IMR-90 (cell line): ENCODE results near the gene KRTAP2-1. TPM values are rescaled to one million over a fixed set of nuclear protein-coding genes. Genes with fewer than 3 reads are reported as not detected.

Source experiments
- ATAC-seq: fragments of 200-7000 bp; cut with Tn5 transposase; 2 replicates; pipeline ENCODE4 v1.9.1; 2020; ENCODE audit warnings: low read depth, mild to moderate bottlenecking, moderate library complexity
- BruUV-seq: library from RNA; stranded (reverse); fragments of 400-500 nt; replicated peaks from 2 replicates; lab custom pipeline; 2021; lab: Mats Ljungman, UMichigan
- CTCF ChIA-PET: fragments of 300-600 bp; formaldehyde crosslinking; extraction: SDS; loops from one replicate; lab custom pipeline; 2021; ENCODE audit warnings: antibody characterized with exemption; lab: Yijun Ruan, JAX
- POLR2A ChIA-PET: fragments of 300-600 bp; sonication (Branson Sonifier 250); formaldehyde crosslinking; loops from one replicate; lab custom pipeline; 2022; ENCODE audit warnings: antibody characterized with exemption; ENCODE audit not compliant: unreplicated experiment; lab: Charles Lee
- DNase-seq: peaks from one replicate; pipeline ENCODE4 v3.0.0; 2013
- H2AFZ ChIP-seq: replicated peaks from 2 replicates; pipeline ENCODE3; 2013; ENCODE audit warnings: low read length, mild to moderate bottlenecking; ENCODE audit not compliant: poor library complexity
- H2AK5ac ChIP-seq: 2 replicates; pipeline ENCODE4 v1.6.1; 2013; ENCODE audit warnings: low read depth, low read length, inconsistent platforms
- H2AK9ac ChIP-seq: replicated peaks from 2 replicates; pipeline ENCODE3; 2013; ENCODE audit warnings: mild to moderate bottlenecking, low read depth, low read length, moderate library complexity; ENCODE audit not compliant: poor library complexity
- H2BK120ac ChIP-seq: 2 replicates; pipeline ENCODE4 v1.6.1; 2013; ENCODE audit warnings: low read depth, low read length, inconsistent platforms
- H2BK15ac ChIP-seq: 3 replicates; pipeline ENCODE4 v1.6.1; 2013; ENCODE audit warnings: low read depth, low read length, inconsistent platforms
- H2BK20ac ChIP-seq: 2 replicates; pipeline ENCODE4 v1.6.1; 2013; ENCODE audit warnings: low read depth, mild to moderate bottlenecking, inconsistent platforms, low read length, moderate library complexity
- H2BK5ac ChIP-seq: 2 replicates; pipeline ENCODE4 v1.6.1; 2013; ENCODE audit warnings: mild to moderate bottlenecking, low read depth, low read length, inconsistent platforms; ENCODE audit not compliant: poor library complexity, severe bottlenecking
- H3K14ac ChIP-seq: replicated peaks from 2 replicates; pipeline ENCODE4 v1.6.1; 2013; ENCODE audit warnings: low read depth, low read length, inconsistent platforms
- H3K18ac ChIP-seq: 2 replicates; pipeline ENCODE4 v1.6.1; 2013; ENCODE audit warnings: low read depth, low read length, control low read depth
- H3K23ac ChIP-seq: 2 replicates; pipeline ENCODE4 v1.6.1; 2013; ENCODE audit warnings: low read depth, low read length, inconsistent platforms
- H3K27ac ChIP-seq: 2 replicates; pipeline ENCODE4 v1.5.1; 2013; ENCODE audit warnings: mild to moderate bottlenecking, control low read depth, low read length; ENCODE audit not compliant: insufficient read depth
- H3K27me3 ChIP-seq: 2 replicates; pipeline ENCODE4 v1.6.1; 2013; ENCODE audit warnings: low read length; ENCODE audit not compliant: control insufficient read depth, insufficient read depth
- H3K36me3 ChIP-seq: 2 replicates; pipeline ENCODE4 v1.6.1; 2013; ENCODE audit warnings: low read length, mixed read lengths; ENCODE audit not compliant: control insufficient read depth, insufficient read depth
- H3K4ac ChIP-seq: 2 replicates; pipeline ENCODE4 v1.6.1; 2013; ENCODE audit warnings: low read depth, low read length, inconsistent platforms
- H3K4me1 ChIP-seq: 2 replicates; pipeline ENCODE4 v1.6.1; 2013; ENCODE audit warnings: low read length, mixed read lengths; ENCODE audit not compliant: control insufficient read depth, insufficient read depth
- H3K4me2 ChIP-seq: 2 replicates; pipeline ENCODE4 v1.6.1; 2013; ENCODE audit warnings: low read depth, mild to moderate bottlenecking, control low read depth, low read length, moderate library complexity
- H3K4me3 ChIP-seq: 2 replicates; pipeline ENCODE4 v1.5.1; 2013; ENCODE audit warnings: low read depth, mild to moderate bottlenecking, control low read depth, low read length, moderate library complexity; ENCODE audit not compliant: insufficient read depth
- H3K56ac ChIP-seq: 2 replicates; pipeline ENCODE4 v1.6.1; 2013; ENCODE audit warnings: low read length, inconsistent platforms; ENCODE audit not compliant: insufficient read depth; ENCODE audit errors: extremely low read depth
- H3K79me1 ChIP-seq, 2 experiments: 2 replicates each; pipeline ENCODE4 v1.6.1; 2013; ENCODE audit warnings: low read length in 2 of 2, inconsistent platforms in 1 of 2, low read depth in 1 of 2
- H3K9ac ChIP-seq: 2 replicates; pipeline ENCODE4 v1.6.1; 2013; ENCODE audit warnings: low read depth, low read length, control low read depth
- H3K9me1 ChIP-seq: 2 replicates; pipeline ENCODE4 v1.6.1; 2013; ENCODE audit warnings: low read length, inconsistent platforms; ENCODE audit not compliant: insufficient read depth
- H3K9me3 ChIP-seq: 2 replicates; pipeline ENCODE4 v1.6.1; 2013; ENCODE audit warnings: low read length; ENCODE audit not compliant: control insufficient read depth, insufficient read depth
- H4K20me1 ChIP-seq: 2 replicates; pipeline ENCODE4 v1.6.1; 2013; ENCODE audit warnings: low read length, inconsistent platforms; ENCODE audit not compliant: insufficient read depth
- H4K5ac ChIP-seq: 2 replicates; pipeline ENCODE4 v1.6.1; 2013; ENCODE audit warnings: mild to moderate bottlenecking, low read depth, low read length, control low read depth
- H4K8ac ChIP-seq, 2 experiments: 2 replicates each; pipeline ENCODE4 v1.6.1; 2013; ENCODE audit warnings: low read depth in 2 of 2, low read length in 2 of 2, control low read depth in 1 of 2, inconsistent platforms in 1 of 2
- H4K91ac ChIP-seq: 2 replicates; pipeline ENCODE4 v1.6.1; 2013; ENCODE audit warnings: low read depth, low read length, inconsistent platforms; ENCODE audit not compliant: insufficient read depth
- BHLHE40 ChIP-seq: fragments of 150-350 bp; IDR thresholded peaks from 2 replicates; pipeline ENCODE4 v1.6.1; 2016; ENCODE audit warnings: mild to moderate bottlenecking, low read depth, low read length
- CEBPB ChIP-seq: IDR thresholded peaks from 2 replicates; pipeline ENCODE4 v1.6.1; 2012; ENCODE audit warnings: low read depth, low read length, improper control_type of control experiment
- CHD1 ChIP-seq: IDR thresholded peaks from 2 replicates; pipeline ENCODE4 v1.6.1; 2012; ENCODE audit warnings: low read depth, low read length, improper control_type of control experiment
- ELK1 ChIP-seq: fragments of 150-350 bp; IDR thresholded peaks from 2 replicates; pipeline ENCODE4 v1.6.1; 2016; ENCODE audit warnings: low read depth, mild to moderate bottlenecking, low read length, moderate library complexity, borderline replicate concordance
- FOS ChIP-seq: fragments of 150-350 bp; IDR thresholded peaks from 2 replicates; pipeline ENCODE4 v1.6.1; 2016; ENCODE audit warnings: low read depth, low read length
- MAFK ChIP-seq: IDR thresholded peaks from 2 replicates; pipeline ENCODE4 v1.6.1; 2012; ENCODE audit warnings: low read depth, low read length, improper control_type of control experiment
- MAZ ChIP-seq: IDR thresholded peaks from 2 replicates; pipeline ENCODE4 v1.6.1; 2012; ENCODE audit warnings: low read depth, mild to moderate bottlenecking, low read length, improper control_type of control experiment, moderate library complexity, borderline replicate concordance
- MXI1 ChIP-seq: IDR thresholded peaks from 2 replicates; pipeline ENCODE4 v1.6.1; 2012; ENCODE audit warnings: low read depth, mild to moderate bottlenecking, low read length, moderate library complexity, borderline replicate concordance
- NFE2L2 ChIP-seq: fragments of 150-350 bp; IDR thresholded peaks from 2 replicates; pipeline ENCODE4 v1.6.1; 2016; ENCODE audit warnings: low read depth, mild to moderate bottlenecking, low read length
- POLR2A ChIP-seq: IDR thresholded peaks from 2 replicates; pipeline ENCODE4 v1.6.1; 2012; ENCODE audit warnings: mild to moderate bottlenecking, low read depth, low read length
- RAD21 ChIP-seq: IDR thresholded peaks from 2 replicates; pipeline ENCODE4 v1.6.1; 2012; ENCODE audit warnings: low read length, improper control_type of control experiment
- RCOR1 ChIP-seq: IDR thresholded peaks from 2 replicates; pipeline ENCODE4 v1.6.1; 2012; ENCODE audit warnings: mild to moderate bottlenecking, low read length, improper control_type of control experiment; ENCODE audit not compliant: insufficient replicate concordance
- RFX5 ChIP-seq: IDR thresholded peaks from 2 replicates; pipeline ENCODE4 v1.8.0; 2012; ENCODE audit warnings: low read depth, mild to moderate bottlenecking, low read length, moderate library complexity
- SMC3 ChIP-seq: fragments of 150-350 bp; IDR thresholded peaks from 2 replicates; pipeline ENCODE4 v1.6.1; 2016; ENCODE audit warnings: low read depth, mild to moderate bottlenecking, antibody characterized with exemption, low read length, moderate library complexity
- WGBS, 2 experiments: methylation state at CpG; one replicate each; pipeline versions ENCODE4 v1.1.5 to v1.1.7; 2013; ENCODE audit warnings: missing lambda C conversion rate in 2 of 2; ENCODE audit not compliant: insufficient read length in 1 of 2; ENCODE audit errors: extremely low coverage in 2 of 2; 5-methylcytosine and 5-hydroxymethylcytosine counted together
- dilution Hi-C: fragments of 300-500 bp; cut with HindIII; formaldehyde crosslinking; loops from one replicate; pipeline ENCODE4 v1.14.3; 2018; ENCODE audit warnings: low sequenced_read_pairs; ENCODE audit not compliant: unreplicated experiment
- in situ Hi-C: fragments of 300-500 bp; cut with MboI; formaldehyde crosslinking; loops from 3 replicates; pipeline ENCODE4 v1.14.3; 2019; ENCODE audit warnings: low sequenced_read_pairs, inconsistent platforms, mixed read lengths
- intact Hi-C: fragments of 100-400 bp; cut with micrococcal nuclease; formaldehyde crosslinking; loops from 2 replicates; pipeline ENCODE4 v1.10.0; 2022
- polyA plus RNA-seq, 3 experiments: library from polyadenylated mRNA; depleted of rRNA; stranded (reverse); fragments of >200 nt; gene quantifications; 2 replicates each; pipeline ENCODE4 v1.2.3, GENCODE V29; 2012; ENCODE audit warnings: low replicate concordance in 1 of 3
- total RNA-seq: library from RNA; depleted of rRNA; stranded (reverse); fragments of >200 nt; gene quantifications from 2 replicates; pipeline ENCODE4 v1.2.3, GENCODE V29; 2012
- TF ChIP-seq, protein P1 (sequence below): fragments of 150-350 bp; IDR thresholded peaks from 2 replicates; pipeline ENCODE4 v1.6.1; 2017; ENCODE audit warnings: mild to moderate bottlenecking, antibody characterized with exemption, low read length, low read depth
- TF ChIP-seq, protein P2 (sequence below): conservative IDR thresholded peaks from 2 replicates; pipeline ENCODE4 v1.5.1; 2012; ENCODE audit warnings: mild to moderate bottlenecking, low read depth, low read length, improper control_type of control experiment

KRTAP2-1 gene
- total and polyA plus RNA-seq, 2 of the 4 experiments (the other 2 are of a cell fraction), result not detected

DNA sequence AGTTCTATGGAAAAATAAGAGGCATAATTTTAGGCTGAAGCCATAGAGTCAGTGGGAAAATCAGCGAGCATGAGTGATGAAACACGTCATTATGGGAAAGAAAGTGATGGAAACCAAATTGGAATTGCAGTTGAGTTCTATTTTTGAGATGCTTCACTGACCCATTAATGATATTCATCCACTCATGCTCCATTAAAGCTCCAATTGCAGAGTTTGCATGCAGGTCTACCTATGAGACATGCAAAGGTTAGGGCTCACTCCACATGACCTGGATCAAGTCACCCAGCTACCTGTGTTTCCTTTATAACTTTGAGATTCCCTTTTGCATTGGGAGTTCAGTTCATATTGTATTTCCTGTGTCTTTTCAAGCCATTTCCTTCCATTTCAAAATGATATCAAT, 26.6 kb upstream of the KRTAP2-1 start:
- Histone ChIP-seq H3K4me1 (no peaks in the 10 kb centered on the region), H3K27ac (no peak overlapping the region), H2BK5ac (no peak overlapping the region), H3K56ac (no peak overlapping the region), H4K8ac (no peak overlapping the region), H2AFZ (no peak overlapping the region), H3K4ac (no peak overlapping the region), H2BK120ac (no peak overlapping the region), H3K27me3 (no peaks in the 10 kb centered on the region), H2AK5ac (no peak overlapping the region), H4K20me1 (no peaks in the 10 kb centered on the region), H3K4me2 (no peak overlapping the region), H3K36me3 (no peaks in the 10 kb centered on the region), H3K9ac (no peak overlapping the region), H2BK15ac (no peak overlapping the region), H4K5ac (no peak overlapping the region), H3K9me3 (no peaks in the 10 kb centered on the region), H2BK20ac (no peak overlapping the region), H3K9me1 (no peaks in the 10 kb centered on the region), H3K23ac (no peak overlapping the region), H3K4me3 (no peak overlapping the region), H3K79me1 (no peaks in the 10 kb centered on the region), H3K14ac (no peak overlapping the region), H2AK9ac (no peak overlapping the region), H4K91ac (no peak overlapping the region), H3K18ac (no peak overlapping the region)
- DNase-seq (no peak), ATAC-seq (no peak)
- no TSS peak for BruUV-seq
- ChIA-PET POLR2A (no interaction called here), CTCF (no interaction called here)
- WGBS, 2 experiments, result no CpG with 5 or more reads among the region's 2 CpGs
- in situ Hi-C loops (no loop called here), dilution Hi-C loops (no loop called here), intact Hi-C loops (no loop called here)
- TF ChIP-seq NFE2L2, result no peak
- TF ChIP-seq RAD21, result no peak
- TF ChIP-seq, protein P1, sequence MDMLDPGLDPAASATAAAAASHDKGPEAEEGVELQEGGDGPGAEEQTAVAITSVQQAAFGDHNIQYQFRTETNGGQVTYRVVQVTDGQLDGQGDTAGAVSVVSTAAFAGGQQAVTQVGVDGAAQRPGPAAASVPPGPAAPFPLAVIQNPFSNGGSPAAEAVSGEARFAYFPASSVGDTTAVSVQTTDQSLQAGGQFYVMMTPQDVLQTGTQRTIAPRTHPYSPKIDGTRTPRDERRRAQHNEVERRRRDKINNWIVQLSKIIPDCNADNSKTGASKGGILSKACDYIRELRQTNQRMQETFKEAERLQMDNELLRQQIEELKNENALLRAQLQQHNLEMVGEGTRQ, result no peak
- no peak for TF ChIP-seq BHLHE40
- TF ChIP-seq POLR2A, result no peak
- TF ChIP-seq CHD1, result no peak
- TF ChIP-seq RCOR1, result no peak
- no peak for TF ChIP-seq FOS
- no peak for TF ChIP-seq SMC3
- no peak for TF ChIP-seq MAZ
- no peak for TF ChIP-seq MAFK
- no peak for TF ChIP-seq MXI1
- no peak for TF ChIP-seq RFX5
- TF ChIP-seq CEBPB, result no peak
- TF ChIP-seq, protein P2, sequence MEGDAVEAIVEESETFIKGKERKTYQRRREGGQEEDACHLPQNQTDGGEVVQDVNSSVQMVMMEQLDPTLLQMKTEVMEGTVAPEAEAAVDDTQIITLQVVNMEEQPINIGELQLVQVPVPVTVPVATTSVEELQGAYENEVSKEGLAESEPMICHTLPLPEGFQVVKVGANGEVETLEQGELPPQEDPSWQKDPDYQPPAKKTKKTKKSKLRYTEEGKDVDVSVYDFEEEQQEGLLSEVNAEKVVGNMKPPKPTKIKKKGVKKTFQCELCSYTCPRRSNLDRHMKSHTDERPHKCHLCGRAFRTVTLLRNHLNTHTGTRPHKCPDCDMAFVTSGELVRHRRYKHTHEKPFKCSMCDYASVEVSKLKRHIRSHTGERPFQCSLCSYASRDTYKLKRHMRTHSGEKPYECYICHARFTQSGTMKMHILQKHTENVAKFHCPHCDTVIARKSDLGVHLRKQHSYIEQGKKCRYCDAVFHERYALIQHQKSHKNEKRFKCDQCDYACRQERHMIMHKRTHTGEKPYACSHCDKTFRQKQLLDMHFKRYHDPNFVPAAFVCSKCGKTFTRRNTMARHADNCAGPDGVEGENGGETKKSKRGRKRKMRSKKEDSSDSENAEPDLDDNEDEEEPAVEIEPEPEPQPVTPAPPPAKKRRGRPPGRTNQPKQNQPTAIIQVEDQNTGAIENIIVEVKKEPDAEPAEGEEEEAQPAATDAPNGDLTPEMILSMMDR, result no peak
- no peak for TF ChIP-seq ELK1
